Activated CD4-positive, alpha-beta T cell treated with anti-CD3 and anti-CD28 coated beads, Interleukin-2, amount 50 U/mL, for 24 hours (primary cell): ENCODE data around the gene PRG2.

ENCODE experiments used
- DNase-seq, 2 donors: peaks; one replicate each; pipeline ENCODE4 v3.0.0-alpha.2; 2020; ENCODE audit warnings: low read depth in 1 of 2, low spot score in 1 of 2

PRG2 gene

GRCh38 chr11:57397394-57397990, 7.0 kb upstream of the PRG2 start:
- no peak for DNase-seq

DNA sequence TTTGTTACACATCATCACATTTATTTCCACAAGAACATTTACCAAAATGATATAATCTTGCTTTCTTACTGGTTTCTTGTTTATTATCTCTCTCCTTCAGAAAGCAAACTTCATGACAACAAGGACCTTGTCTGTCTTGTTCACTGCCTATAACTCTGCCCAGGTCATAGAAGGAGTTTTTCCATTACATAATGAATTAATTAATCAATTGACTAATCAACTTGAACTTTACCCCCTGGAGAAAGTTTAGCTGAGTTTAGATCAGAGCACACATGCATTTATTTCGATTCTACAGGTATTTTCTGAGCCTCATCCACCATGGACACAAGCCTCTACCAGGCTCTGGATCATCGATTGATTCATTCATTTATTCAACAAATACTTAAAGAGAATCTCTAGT, 6.3 kb upstream of the PRG2 start:
- no peak for DNase-seq

DNA sequence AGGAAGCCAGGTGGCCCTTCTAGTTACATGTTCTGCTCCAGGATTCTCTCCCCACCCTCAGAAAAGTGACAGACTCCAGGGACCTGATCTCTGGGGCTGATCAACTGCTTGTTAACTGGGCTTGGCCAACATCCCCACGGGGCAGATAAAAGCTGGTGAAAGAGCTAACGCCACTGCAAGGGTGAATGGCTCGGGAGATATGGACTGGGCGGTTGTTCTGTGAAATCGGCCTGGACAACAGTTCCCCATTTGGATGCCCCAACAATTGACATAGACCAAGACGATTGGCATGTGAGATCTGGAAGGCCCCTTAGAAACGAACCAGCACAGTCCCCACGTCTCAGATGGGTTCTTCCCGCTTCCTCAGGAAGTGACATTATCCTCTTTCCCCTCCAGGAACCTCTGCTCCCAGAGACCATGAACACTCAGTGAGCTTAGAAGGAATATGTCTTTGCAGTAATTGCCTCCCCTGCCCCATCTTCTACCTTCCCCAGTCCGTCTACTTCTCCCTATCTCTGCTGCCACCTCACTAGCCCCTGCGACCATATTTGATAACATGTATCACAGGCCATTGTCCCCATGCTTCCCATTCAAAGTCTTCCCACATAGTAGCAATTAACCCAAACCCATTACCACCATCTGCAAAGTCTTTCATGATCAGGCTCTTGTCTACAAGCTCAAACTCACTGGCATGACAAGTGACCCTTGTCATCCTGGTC, 5.6 kb upstream of the PRG2 start:
- no peak for DNase-seq

DNA sequence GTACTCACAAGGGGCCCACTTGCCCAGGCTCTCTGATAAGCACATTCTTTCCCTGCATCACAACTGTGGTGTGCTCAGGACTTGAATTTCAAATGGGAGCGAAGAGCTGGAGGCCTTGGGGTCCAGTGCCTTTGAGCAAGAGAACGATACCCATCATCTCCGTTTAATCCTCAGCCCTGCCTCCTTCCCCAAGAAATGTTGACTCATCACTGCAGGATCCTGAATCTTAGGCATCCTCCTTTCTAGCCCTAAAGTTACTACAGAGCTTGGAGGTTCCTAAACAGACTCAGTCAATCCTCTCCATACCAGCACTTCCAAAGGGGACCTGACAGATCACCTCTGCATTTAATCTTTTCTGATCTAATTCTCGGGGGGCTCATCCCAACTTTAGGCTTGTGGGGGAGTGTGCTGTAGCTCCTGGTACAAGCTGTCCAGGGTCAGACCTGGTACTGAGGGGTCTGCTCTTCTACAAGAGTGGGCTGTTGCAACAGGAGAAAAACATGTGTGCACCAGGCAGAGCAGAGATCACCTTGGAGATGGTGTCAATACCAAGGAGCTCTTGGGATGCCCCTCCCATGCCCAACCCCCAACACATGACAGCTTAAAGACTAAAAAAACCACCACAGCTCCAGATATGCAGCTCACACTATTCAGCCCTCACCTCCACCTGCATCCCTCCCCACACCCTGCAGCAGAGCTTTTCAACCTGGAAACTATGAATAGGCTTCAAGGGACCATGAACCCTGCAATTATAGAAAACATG, 3.9 kb upstream of the PRG2 start:
- no peak for DNase-seq

DNA sequence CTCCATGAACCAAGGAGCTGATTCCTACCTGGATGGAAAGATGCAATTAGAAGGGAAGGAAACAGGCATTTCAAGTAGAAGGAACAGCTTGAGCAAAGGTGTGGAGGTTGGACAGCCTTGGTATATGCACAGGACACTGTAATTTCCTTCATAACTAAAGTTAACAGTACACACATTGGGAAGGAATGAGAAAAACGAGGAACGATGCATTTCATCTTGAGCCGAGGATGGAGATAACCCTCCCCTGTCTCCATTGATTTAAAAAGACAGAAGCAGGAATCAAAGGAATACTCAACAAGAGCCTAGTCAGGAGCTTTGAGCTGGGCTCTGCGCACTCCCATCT, 2.3 kb upstream of the PRG2 start:
- no peak for DNase-seq

GRCh38 chr11:57392066-57392762, 1.8 kb upstream of the PRG2 start:
- DNase-seq, result no peak

DNA sequence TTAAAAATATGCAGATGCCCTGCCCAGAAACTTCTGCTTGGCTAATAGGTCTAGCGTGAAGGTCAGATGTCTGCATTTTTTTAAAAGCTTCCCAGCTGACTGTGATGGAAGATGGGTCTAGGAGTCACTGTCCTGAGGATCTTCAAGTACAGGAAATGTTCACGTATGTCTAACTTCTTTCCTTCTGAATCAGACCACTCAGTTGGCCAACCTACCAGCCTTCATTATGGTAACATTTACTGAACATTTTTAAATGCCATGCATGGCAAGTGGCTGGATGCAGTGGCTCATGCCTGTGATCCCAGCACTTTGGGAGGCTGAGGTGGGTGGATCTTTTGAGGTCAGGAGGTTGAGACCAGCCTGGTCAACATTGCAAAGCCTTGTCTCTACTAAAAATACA, 1.1 kb upstream of the PRG2 start:
- no peak for DNase-seq

DNA sequence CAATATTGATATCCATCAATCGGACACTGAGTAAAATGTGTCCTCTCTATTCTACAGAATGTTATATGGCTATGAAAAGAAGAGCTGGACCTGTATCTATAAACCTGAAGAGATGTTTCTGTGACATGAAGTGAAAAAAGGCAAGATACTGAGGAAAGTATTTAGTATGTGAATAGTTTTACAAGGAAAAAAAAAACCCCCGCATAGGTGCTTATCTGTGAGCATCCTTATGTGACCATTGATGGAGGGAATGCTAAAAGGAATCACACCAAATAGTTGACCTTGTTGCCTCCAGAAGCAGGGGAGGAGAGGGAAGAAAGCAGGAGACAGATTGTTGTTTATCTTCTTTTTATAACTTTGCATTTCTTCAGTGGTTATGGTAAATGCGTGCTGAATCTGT, 661 bp upstream of the PRG2 start:
- no peak for DNase-seq

DNA sequence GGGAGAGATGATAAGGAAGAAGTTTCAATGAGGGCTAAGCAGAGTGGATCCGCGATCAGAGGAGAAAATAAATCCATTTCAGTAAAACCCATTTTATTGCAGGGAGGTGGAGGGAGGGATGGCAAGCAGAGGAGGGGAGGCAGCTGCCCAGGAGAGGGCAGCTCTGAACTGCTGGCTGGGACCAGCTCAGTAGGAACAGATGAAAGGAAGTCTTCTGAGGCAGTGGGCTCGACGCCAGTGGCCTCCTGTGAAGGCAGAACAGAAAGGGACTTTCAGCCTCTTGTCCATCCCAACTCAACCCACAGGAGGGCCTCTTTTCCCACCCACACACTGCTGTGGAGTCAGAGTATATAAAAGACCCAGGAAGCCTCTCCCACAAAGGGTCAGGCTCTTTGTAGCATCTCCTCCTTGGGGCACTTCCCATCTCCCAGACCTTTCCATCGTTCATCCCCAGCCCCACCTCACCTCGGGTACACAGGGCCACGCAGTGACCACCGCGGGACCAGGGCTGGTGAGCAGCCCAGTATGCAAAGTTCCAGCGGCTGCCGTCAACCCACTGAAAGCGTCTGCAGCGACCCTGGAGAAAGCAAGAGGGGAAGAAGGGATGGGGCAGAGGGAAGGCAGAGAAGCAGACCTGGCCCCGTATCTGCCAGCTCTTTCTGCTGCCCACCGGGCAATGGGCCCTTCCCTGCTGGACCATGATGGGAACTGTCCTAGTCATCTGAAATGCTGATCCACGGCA, 3.0 kb downstream of the PRG2 start:
- no peak for DNase-seq

- no peak for DNase-seq
These were observed 4.1 kb downstream of the PRG2 start for GRCh38 chr11:57386178-57386940.

- DNase-seq, result no peak
These were observed 9.5 kb downstream of the PRG2 start, which contains the start of gene PRG3 for GRCh38 chr11:57380975-57381374. Gene PRG3 (minus strand): TSS chr11:57381150. CDS start chr11:57380708, 442 bp downstream.

DNA sequence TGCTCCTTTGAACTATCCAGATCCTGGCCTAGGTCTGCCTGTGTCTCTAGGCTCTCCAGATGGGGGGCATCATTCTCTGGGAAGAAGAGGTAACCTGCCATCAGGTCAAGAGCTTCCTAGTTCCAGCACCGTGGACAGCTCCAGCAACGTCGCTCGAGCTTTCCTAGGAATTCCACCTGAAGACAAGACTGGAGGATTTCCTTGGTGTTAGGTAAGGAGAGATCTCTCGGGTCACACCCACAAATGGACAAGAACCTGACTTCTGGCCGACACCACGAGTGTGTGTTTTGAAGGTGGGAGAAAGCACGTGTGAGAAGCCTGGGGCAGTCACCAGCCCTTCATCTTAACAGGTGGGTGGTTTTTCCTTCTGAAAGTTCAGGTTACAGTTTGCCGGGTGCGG, 10.7 kb downstream of the PRG2 start:
- no peak for DNase-seq

DNA sequence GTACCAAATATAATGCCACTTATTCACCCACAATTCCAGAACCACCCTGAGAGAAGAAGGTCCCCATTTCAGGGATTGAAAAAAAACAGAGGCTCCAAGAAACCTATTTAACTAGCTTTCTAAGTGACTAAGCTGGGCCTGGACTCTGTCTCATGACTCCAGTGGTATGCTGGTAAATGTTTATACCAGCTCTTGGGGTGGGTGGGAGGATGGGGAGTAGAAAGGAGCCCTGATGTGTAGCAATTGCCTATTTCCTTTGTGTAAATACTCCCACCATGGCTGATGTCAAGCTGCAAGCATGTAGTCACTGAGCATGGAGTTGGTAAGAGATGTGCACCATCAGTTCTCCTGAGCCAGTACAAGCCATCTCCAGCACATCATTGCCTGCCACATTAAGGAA, 12.3 kb downstream of the PRG2 start:
- DNase-seq, result no peak

DNA sequence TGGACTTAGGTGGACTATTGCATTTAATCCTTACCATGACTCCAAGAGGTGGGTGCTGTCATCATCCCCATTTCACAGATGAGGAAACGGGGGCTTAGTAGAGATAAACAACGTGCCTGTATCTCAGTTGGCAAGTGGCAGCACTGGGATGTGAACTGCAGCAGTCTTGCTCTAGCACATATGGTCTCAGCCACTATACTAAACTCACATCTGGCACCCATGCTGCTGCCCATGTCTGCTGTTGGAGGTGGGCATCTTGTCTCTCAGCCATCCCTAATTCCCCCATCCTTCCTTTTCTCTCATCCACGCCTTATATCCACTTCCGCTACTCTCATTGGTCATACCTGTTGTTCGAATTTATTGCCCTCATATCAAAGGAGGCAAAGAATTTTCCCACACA, 13.3 kb downstream of the PRG2 start:
- no peak for DNase-seq

GRCh38 chr11:57376095-57377090, 14.1 kb downstream of the PRG2 start:
- DNase-seq, result no peak

DNA sequence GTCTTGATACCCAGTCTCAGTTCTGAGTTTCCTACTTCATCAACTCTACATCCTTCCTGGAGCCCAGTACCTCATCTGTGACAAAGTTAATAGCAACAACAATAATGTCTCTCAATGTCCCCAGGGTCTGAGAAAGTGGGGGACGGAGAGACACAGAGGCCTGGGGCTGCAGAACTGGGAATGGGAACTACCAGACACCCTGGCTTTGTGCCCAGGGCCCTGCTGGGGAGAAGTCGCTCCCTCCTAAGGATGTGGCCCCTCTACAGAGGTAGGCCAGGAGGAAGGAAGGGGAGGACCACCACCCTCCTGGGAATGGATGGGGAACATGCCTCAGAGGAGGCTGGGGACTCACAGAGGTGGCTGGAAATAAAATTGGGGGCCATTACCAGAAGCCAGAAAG, 15.0 kb downstream of the PRG2 start:
- no peak for DNase-seq

GRCh38 chr11:57374966-57375365, 15.5 kb downstream of the PRG2 start:
- DNase-seq, result no peak

- DNase-seq, result no peak
These were observed 17.3 kb downstream of the PRG2 start for GRCh38 chr11:57373146-57373545.

DNA sequence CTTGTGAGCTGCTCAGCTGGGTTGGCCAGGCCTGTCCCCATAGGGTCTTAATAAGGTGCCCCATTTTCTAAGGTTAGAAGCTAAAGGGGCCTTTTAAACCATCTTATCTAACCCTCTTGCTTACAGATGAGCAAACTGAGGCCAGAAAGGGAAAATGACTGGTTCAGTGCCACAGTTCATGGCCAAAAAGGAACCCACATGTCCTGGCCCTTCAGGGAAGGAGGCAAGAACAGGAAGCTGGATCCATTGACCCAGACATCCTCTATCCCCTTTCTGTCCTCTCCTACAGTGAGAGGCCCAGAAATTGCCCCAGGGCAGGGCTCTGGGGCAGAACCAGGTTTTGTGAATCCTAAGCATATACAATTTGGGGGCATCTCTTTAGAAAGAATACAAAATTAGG, 19.5 kb downstream of the PRG2 start:
- DNase-seq, result no peak
